ENCODE measurements around the gene IL32. TPM values are rescaled to one million over a fixed set of nuclear protein-coding genes. Genes with fewer than 3 reads are reported as not detected.

The IL32 gene
- total and polyA plus RNA-seq, 9 of the 15 experiments (the other 6 are each of a cell fraction or from before 2014, with no cell fraction given) = 0.21 to 2.2 (median 0.37) TPM; not detected in 3

GRCh38 chr16:3020604-3021448 is 44.6 kb upstream of the IL32 start (continued):
- TF ChIP-seq WHSC1 (IDR thresholded peaks at IDR 0.05; ENCODE audit: low read length) = no peak
- TF ChIP-seq KDM4B (IDR thresholded peaks at IDR 0.05; ENCODE audit: borderline replicate concordance in 2 of 2, low read depth in 1 of 2) = no peak
- TF ChIP-seq, protein P1, sequence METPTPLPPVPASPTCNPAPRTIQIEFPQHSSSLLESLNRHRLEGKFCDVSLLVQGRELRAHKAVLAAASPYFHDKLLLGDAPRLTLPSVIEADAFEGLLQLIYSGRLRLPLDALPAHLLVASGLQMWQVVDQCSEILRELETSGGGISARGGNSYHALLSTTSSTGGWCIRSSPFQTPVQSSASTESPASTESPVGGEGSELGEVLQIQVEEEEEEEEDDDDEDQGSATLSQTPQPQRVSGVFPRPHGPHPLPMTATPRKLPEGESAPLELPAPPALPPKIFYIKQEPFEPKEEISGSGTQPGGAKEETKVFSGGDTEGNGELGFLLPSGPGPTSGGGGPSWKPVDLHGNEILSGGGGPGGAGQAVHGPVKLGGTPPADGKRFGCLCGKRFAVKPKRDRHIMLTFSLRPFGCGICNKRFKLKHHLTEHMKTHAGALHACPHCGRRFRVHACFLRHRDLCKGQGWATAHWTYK (CRISPR knock-in tag; IDR thresholded peaks at IDR 0.05) = no peak
- no peak for TF ChIP-seq NCOA1 (IDR thresholded peaks at IDR 0.05; ENCODE audit: low read depth)
- no peak for TF ChIP-seq ARHGAP35 (IDR thresholded peaks at IDR 0.05; ENCODE audit: partially characterized antibody)
- TF ChIP-seq IFI16 (CRISPR knock-in tag; IDR thresholded peaks at IDR 0.05) = no peak
- TF ChIP-seq NFRKB (IDR thresholded peaks at IDR 0.05; ENCODE audit: low read depth) = no peak
- TF ChIP-seq ZNF316 (IDR thresholded peaks at IDR 0.05) = no peak
- no peak for TF ChIP-seq MCM5 (IDR thresholded peaks at IDR 0.05; ENCODE audit: low read depth)
- no peak for TF ChIP-seq HNRNPH1 (optimal IDR thresholded peaks at IDR 0.05; ENCODE audit: low read depth, low read length)
- no peak for TF ChIP-seq ZNF133 (CRISPR knock-in tag; IDR thresholded peaks at IDR 0.05)
- no peak for TF ChIP-seq SAP30 (IDR thresholded peaks at IDR 0.05; ENCODE audit: borderline replicate concordance, insufficient read depth, low read depth, low read length, poor library complexity, severe bottlenecking)
- TF ChIP-seq RBM17 (IDR thresholded peaks at IDR 0.05; ENCODE audit: borderline replicate concordance, low read depth, low read length) = no peak
- TF ChIP-seq SREBF2 (CRISPR knock-in tag; IDR thresholded peaks at IDR 0.05) = no peak
- no peak for TF ChIP-seq ZNF12 (CRISPR knock-in tag; IDR thresholded peaks at IDR 0.05)
- no peak for TF ChIP-seq PRDM10 (IDR thresholded peaks at IDR 0.05; ENCODE audit: partially characterized antibody)
- peak; percentile 46; the same call in 1 of the 2 replicates for TF ChIP-seq EP400 (IDR thresholded peaks at IDR 0.05)
- no peak; the same call in 1 of the 2 replicates for TF ChIP-seq TOE1 (IDR thresholded peaks at IDR 0.05; ENCODE audit: borderline replicate concordance)
- TF ChIP-seq TOE1 (CRISPR knock-in tag; IDR thresholded peaks at IDR 0.05; ENCODE audit: borderline replicate concordance, low read depth) = no peak
- no peak for TF ChIP-seq PHTF2 (CRISPR knock-in tag; IDR thresholded peaks at IDR 0.05)
- TF ChIP-seq, protein P2, sequence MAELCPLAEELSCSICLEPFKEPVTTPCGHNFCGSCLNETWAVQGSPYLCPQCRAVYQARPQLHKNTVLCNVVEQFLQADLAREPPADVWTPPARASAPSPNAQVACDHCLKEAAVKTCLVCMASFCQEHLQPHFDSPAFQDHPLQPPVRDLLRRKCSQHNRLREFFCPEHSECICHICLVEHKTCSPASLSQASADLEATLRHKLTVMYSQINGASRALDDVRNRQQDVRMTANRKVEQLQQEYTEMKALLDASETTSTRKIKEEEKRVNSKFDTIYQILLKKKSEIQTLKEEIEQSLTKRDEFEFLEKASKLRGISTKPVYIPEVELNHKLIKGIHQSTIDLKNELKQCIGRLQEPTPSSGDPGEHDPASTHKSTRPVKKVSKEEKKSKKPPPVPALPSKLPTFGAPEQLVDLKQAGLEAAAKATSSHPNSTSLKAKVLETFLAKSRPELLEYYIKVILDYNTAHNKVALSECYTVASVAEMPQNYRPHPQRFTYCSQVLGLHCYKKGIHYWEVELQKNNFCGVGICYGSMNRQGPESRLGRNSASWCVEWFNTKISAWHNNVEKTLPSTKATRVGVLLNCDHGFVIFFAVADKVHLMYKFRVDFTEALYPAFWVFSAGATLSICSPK (IDR thresholded peaks at IDR 0.05; ENCODE audit: borderline replicate concordance) = no peak
- TF ChIP-seq NFIX (CRISPR knock-in tag; IDR thresholded peaks at IDR 0.05; ENCODE audit: low read depth) = no peak
